A549 (cell line): ENCODE measurements around the gene ELOVL5.

Source experiments
- CTCF ChIP-seq: fragments of >200 bp; sonication (Bioruptor Twin); formaldehyde crosslinking; IDR thresholded peaks from 3 replicates; pipeline ENCODE4 v1.5.1; 2016
- RFX5 ChIP-seq: fragments of 450-650 bp; IDR thresholded peaks from 2 replicates; pipeline ENCODE4 v1.7.1; 2014; ENCODE audit warnings: antibody characterized with exemption, mild to moderate bottlenecking, moderate library complexity

DNA sequence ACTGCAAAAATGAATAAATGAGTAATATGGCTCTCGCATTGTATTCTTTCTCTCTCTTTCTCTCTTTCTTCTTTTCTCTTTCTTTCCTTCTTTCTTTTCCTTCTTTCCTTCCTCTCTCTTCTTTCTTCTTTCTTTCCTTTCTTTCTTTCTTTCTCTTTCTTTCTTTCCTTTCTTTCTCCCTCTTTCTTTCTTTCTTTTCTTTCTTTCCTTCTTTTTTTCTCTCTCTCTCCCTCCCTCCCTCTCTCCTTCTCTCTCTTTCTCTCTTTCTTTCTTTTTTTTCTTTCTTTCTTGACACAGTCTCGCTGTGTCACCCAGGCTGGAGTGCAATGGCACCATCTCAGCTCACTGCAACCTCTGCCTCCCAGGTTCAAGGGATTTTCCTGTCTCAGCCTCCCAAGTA lies 20.3 kb upstream of the ELOVL5 start:
- TF ChIP-seq CTCF (no peak), RFX5 (no peak)
